ENCODE data around the gene PAX9. TPM values are rescaled to one million over a fixed set of nuclear protein-coding genes. Genes with fewer than 3 reads are reported as not detected.

The PAX9 gene
- total RNA-seq (not detected), polyA plus RNA-seq (under 1 TPM in 2 of 3 donors, not detected in 1; under 0.01 to 0.04 TPM)
- long read RNA-seq, donor 1: 0 reads
- long read RNA-seq, donor 2: 0 reads
- long read RNA-seq, donor 3: 0 reads
- long read RNA-seq, donor 4: 0 reads
- long read RNA-seq, donor 5: 0 reads
- long read RNA-seq, donor 6: 0 reads
- long read RNA-seq, donor 7: 0 reads
- long read RNA-seq, donor 8: 0 reads
- long read RNA-seq, donor 9: 0 reads
- long read RNA-seq, donor 10: 0 reads

DNA sequence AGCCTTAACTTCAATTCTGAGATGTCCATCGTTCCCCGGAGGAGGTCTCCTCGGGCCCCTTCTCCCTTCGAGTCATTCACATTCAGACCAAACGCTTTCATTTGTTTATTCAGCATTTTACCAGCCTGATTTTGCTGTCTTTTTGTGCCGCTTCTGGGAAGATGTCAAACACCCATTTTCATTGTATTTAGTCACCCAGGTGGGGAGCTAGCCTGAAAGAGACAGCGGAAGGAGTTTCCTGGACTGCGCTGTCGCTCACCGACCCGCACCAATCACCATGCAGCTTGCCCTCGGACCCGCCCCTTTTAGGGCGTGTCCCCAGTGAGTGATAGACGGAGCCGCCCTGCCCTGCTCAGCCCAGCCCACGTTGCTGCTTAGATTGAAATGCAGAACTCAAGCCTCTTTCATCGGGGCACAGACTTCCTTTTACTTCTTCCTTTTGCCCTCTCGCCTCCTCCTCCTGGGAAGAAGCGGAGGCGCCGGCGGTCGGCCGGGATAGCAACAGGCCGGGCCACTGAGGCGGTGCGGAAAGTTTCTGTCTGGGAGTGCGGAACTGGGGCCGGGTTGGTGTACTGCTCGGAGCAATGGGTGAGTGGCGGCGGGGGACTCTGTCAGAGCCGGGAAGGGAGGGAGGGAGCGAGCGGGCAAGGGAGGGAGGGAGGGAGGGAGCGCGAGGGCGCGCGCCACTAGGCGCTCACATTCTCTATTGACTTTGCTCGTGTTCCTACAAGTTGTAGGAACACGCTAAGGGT is at the start of gene PAX9:
Gene PAX9 (plus strand): TSS at position 355 of the 752 bp plus-strand sequence. CDS start 230 bp downstream, at position 585.
- WGBS, 4 donors: 2 to 3% (median 2%) methylated on average over 31 to 44 of the region's 44 CpGs
- Histone ChIP-seq H3K27ac (no peak within 1 kb of the TSS), H3K36me3 (replicated peaks in 1 of 2) (no peaks in the 10 kb centered on the region), H3K27me3 (peaks cover 96% of the 10 kb centered on the region), H3K4me3 (peak within 1 kb of the TSS in 1 of 4 donors; percentile 48), H3K4me1 (replicated peaks in 1 of 2) (peaks cover 14 to 37% of the 10 kb centered on the region in 2 donors), H3K9me3 (replicated peaks in 1 of 3) (no peaks in the 10 kb centered on the region)
- DNase-seq: peak; percentile 48 to 79 (median 62)
- TF ChIP-seq POLR2A (IDR thresholded peaks at IDR 0.05): no peak
- TF ChIP-seq, protein P1, sequence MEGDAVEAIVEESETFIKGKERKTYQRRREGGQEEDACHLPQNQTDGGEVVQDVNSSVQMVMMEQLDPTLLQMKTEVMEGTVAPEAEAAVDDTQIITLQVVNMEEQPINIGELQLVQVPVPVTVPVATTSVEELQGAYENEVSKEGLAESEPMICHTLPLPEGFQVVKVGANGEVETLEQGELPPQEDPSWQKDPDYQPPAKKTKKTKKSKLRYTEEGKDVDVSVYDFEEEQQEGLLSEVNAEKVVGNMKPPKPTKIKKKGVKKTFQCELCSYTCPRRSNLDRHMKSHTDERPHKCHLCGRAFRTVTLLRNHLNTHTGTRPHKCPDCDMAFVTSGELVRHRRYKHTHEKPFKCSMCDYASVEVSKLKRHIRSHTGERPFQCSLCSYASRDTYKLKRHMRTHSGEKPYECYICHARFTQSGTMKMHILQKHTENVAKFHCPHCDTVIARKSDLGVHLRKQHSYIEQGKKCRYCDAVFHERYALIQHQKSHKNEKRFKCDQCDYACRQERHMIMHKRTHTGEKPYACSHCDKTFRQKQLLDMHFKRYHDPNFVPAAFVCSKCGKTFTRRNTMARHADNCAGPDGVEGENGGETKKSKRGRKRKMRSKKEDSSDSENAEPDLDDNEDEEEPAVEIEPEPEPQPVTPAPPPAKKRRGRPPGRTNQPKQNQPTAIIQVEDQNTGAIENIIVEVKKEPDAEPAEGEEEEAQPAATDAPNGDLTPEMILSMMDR (IDR thresholded peaks at IDR 0.05): no peak
- intact Hi-C loops (cut with DNase I): no loop called here

DNA sequence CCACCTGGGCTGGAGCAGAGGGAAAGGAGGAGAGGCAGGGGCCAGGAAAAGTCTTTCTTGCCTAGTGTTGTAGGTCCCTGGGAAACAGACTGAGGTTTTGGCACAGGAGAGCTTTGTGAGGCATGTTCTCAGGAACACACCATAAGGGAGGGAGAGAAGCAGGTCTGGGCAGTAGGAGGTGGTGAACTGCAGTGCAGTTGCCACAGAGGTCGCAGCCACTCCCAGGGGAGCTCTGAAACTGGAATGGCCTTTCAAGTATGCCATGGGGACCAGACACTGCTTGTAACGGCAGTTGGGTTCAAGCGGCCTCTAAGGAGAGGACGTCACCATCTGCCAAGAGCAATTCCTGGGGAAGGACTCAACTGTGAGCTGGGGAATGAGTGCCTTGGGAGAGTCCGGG is 43.8 kb upstream of the PAX9 start:
- no peak for DNase-seq
- no peaks in the 10 kb centered on the region for H3K9me3 ChIP-seq (replicated peaks in 1 of 3)
- H3K4me1 ChIP-seq (replicated peaks in 1 of 2): no peaks in the 10 kb centered on the region
- intact Hi-C loops (cut with DNase I): no loop called here
- no peak overlapping the region for H3K4me3 ChIP-seq
- H3K36me3 ChIP-seq (replicated peaks in 1 of 2): no peaks in the 10 kb centered on the region
- H3K27ac ChIP-seq: no peak overlapping the region
- 69 to 76% (median 75%) methylated on average over 4 to 5 of the region's 5 CpGs for WGBS, 4 donors
- TF ChIP-seq POLR2A (IDR thresholded peaks at IDR 0.05): no peak
- TF ChIP-seq, protein P1 (IDR thresholded peaks at IDR 0.05): no peak
- no peaks in the 10 kb centered on the region for H3K27me3 ChIP-seq

DNA sequence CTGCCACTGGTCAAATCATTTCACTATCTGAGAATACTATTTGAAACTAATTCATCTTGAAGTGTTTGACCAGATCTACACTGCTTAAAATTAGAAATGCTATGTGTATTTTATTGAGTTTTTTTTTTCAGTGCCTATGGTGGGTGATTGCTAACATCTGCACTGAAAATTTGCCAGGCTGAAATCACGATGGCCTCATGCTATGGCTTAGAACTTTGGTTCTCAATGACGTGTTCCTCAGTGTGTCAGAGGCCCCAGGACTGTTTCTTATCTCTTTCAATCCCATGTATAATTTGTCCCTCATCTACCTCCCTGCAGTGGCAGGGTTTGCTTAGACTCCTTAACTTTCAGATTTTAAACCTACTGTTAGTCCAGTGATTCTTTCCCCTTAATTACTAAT is 43.0 kb upstream of the PAX9 start:
- TF ChIP-seq, protein P1 (IDR thresholded peaks at IDR 0.05): no peak
- no peak for TF ChIP-seq POLR2A (IDR thresholded peaks at IDR 0.05)
- intact Hi-C loops (cut with DNase I): no loop called here

DNA sequence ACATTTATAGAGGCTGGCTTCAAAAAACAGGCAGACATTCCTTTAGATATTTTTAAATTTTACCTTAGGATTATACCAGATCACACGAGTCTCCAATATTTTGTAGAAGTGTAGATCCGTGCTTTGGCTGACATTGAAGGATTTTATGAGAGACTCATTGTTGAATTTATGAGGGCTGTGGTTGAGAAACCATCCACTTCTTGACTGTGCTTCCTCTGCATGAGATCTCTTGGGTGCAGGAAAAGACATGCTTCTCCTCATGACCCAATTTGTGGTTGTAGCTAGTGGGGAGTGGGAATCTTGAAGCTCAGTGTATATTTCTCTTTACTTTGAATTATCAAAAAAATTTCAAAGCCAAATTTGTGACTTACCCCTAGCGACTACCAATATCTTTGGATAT is 42.5 kb upstream of the PAX9 start:
- intact Hi-C loops (cut with DNase I): no loop called here
- no peak for DNase-seq
- H3K4me1 ChIP-seq (replicated peaks in 1 of 2): no peaks in the 10 kb centered on the region
- H3K27ac ChIP-seq: no peak overlapping the region
- 57 to 69% (median 62%) methylated on average over 3 of the region's 3 CpGs for WGBS, 4 donors
- no peaks in the 10 kb centered on the region for H3K9me3 ChIP-seq (replicated peaks in 1 of 3)
- TF ChIP-seq POLR2A (IDR thresholded peaks at IDR 0.05): no peak
- TF ChIP-seq, protein P1 (IDR thresholded peaks at IDR 0.05): no peak
- H3K36me3 ChIP-seq (replicated peaks in 1 of 2): no peaks in the 10 kb centered on the region
- H3K27me3 ChIP-seq: no peaks in the 10 kb centered on the region
- no peak overlapping the region for H3K4me3 ChIP-seq

More for the DNA sequence above, 43.0 kb upstream of the PAX9 start:
- DNase-seq: no peak
- no peak overlapping the region for H3K27ac ChIP-seq
- no peaks in the 10 kb centered on the region for H3K9me3 ChIP-seq (replicated peaks in 1 of 3)
- H3K4me1 ChIP-seq (replicated peaks in 1 of 2): no peaks in the 10 kb centered on the region
- 41 to 55% (median 51%) methylated on average over 2 of the region's 2 CpGs for WGBS, 4 donors
- H3K27me3 ChIP-seq: no peaks in the 10 kb centered on the region
- H3K4me3 ChIP-seq: no peak overlapping the region
- H3K36me3 ChIP-seq (replicated peaks in 1 of 2): no peaks in the 10 kb centered on the region
